ENCODE measurements around the gene RFX7.

GRCh38 chr15:56088389-56088788, 155.3 kb downstream of the RFX7 start:
- no peak for TF ChIP-seq CTCF (IDR thresholded peaks at IDR 0.05)
- no peak for TF ChIP-seq EZH2 (IDR thresholded peaks at IDR 0.05; ENCODE audit: borderline replicate concordance, insufficient read depth, low read depth, low read length, poor library complexity, severe bottlenecking)
